GM23338 (cell line): Measurements from ENCODE around the gene AJM1. TPM values are rescaled to one million over a fixed set of nuclear protein-coding genes. Genes with fewer than 3 reads are reported as not detected.

Experiments
- ATAC-seq: fragments of 200-7000 bp; cut with Tn5 transposase; 3 replicates; pipeline ENCODE4 v1.9.1; 2020
- DNase-seq: peaks from one replicate; pipeline ENCODE4 v3.0.0-alpha.2; 2015; ENCODE audit warnings: low spot score
- H2AFZ ChIP-seq: fragments of 200-600 bp; sonication (generic); 2 replicates; pipeline ENCODE4 v1.8.0; 2016; ENCODE audit warnings: antibody characterized with exemption, mild to moderate bottlenecking, moderate library complexity
- H3F3A ChIP-seq: fragments of 200-600 bp; sonication (generic); replicated peaks from 2 replicates; pipeline ENCODE4 v1.8.0; 2017; ENCODE audit warnings: antibody characterized with exemption, mixed run types, low read depth
- H3K27ac ChIP-seq: fragments of 200-600 bp; sonication (generic); 2 replicates; pipeline ENCODE4 v1.6.1; 2016; ENCODE audit warnings: low read depth
- H3K27me3 ChIP-seq: fragments of 200-600 bp; sonication (generic); 2 replicates; pipeline ENCODE4 v1.8.0; 2016; ENCODE audit warnings: mild to moderate bottlenecking, mixed run types, moderate library complexity; ENCODE audit not compliant: insufficient read depth
- H3K36me3 ChIP-seq: fragments of 200-600 bp; sonication (generic); 2 replicates; pipeline ENCODE4 v1.8.0; 2016; ENCODE audit warnings: mild to moderate bottlenecking; ENCODE audit not compliant: insufficient read depth
- H3K4me1 ChIP-seq: fragments of 200-600 bp; sonication (generic); 2 replicates; pipeline ENCODE4 v1.8.0; 2016; ENCODE audit warnings: mild to moderate bottlenecking, moderate library complexity; ENCODE audit not compliant: insufficient read depth
- H3K4me2 ChIP-seq: fragments of 200-600 bp; sonication (generic); 2 replicates; pipeline ENCODE4 v1.7.1; 2017; ENCODE audit warnings: mixed run types
- H3K4me3 ChIP-seq: fragments of 200-600 bp; sonication (generic); 2 replicates; pipeline ENCODE4 v1.6.1; 2016; ENCODE audit warnings: mixed run types
- H3K79me2 ChIP-seq: fragments of 200-600 bp; sonication (generic); replicated peaks from 2 replicates; pipeline ENCODE4 v1.8.0; 2017; ENCODE audit warnings: mild to moderate bottlenecking; ENCODE audit not compliant: insufficient read depth
- H3K9me2 ChIP-seq: fragments of 200-600 bp; sonication (generic); 2 replicates; pipeline ENCODE4 v1.8.0; 2017; ENCODE audit not compliant: insufficient read depth
- H4K20me1 ChIP-seq: fragments of 200-600 bp; sonication (generic); replicated peaks from 2 replicates; pipeline ENCODE4 v1.8.0; 2017; ENCODE audit warnings: mild to moderate bottlenecking; ENCODE audit not compliant: insufficient read depth
- H3K27ac Mint-ChIP-seq: 2 replicates; pipeline ENCODE4 v1.8.0; 2020; ENCODE audit warnings: inconsistent platforms, mild to moderate bottlenecking, moderate library complexity, mixed read lengths
- H3K27me3 Mint-ChIP-seq: 3 replicates; pipeline ENCODE4 v1.8.0; 2022; ENCODE audit warnings: low read depth, mild to moderate bottlenecking, moderate library complexity, mixed read lengths, inconsistent platforms; ENCODE audit not compliant: insufficient read depth, poor library complexity
- H3K36me3 Mint-ChIP-seq: 3 replicates; pipeline ENCODE4 v1.8.0; 2021; ENCODE audit warnings: low read depth, mild to moderate bottlenecking, inconsistent platforms, moderate library complexity, mixed read lengths
- H3K4me1 Mint-ChIP-seq: 3 replicates; pipeline ENCODE4 v1.8.0; 2020; ENCODE audit warnings: mild to moderate bottlenecking, inconsistent platforms, mixed read lengths
- H3K4me3 Mint-ChIP-seq: 3 replicates; pipeline ENCODE4 v1.8.0; 2021; ENCODE audit warnings: moderate library complexity, mild to moderate bottlenecking, inconsistent platforms, mixed read lengths
- H3K9me3 Mint-ChIP-seq: 3 replicates; pipeline ENCODE4 v1.8.0; 2020; ENCODE audit warnings: moderate library complexity, mild to moderate bottlenecking, inconsistent platforms, mixed read lengths
- CREB1 ChIP-seq: fragments of 250-450 bp; sonication (Bioruptor Pico); IDR thresholded peaks from 2 replicates; pipeline ENCODE4 v1.5.0; 2020; ENCODE audit warnings: low read depth, mild to moderate bottlenecking, moderate library complexity
- CTCF ChIP-seq, 2 experiments: fragments of 200-600 bp in 1 of 2; sonication (generic) in 1 of 2; conservative IDR thresholded peaks; 2 replicates each; pipeline versions ENCODE4 v1.5.1 to v1.6.1; 2016 to 2017; ENCODE audit warnings: antibody characterized with exemption in 2 of 2, low read depth in 2 of 2, mild to moderate bottlenecking in 2 of 2, moderate library complexity in 1 of 2
- EZH2 ChIP-seq: fragments of 200-600 bp; sonication (generic); IDR thresholded peaks from one replicate; pipeline ENCODE4 v1.8.0; 2017; ENCODE audit warnings: antibody characterized with exemption, mild to moderate bottlenecking, low read depth; ENCODE audit not compliant: unreplicated experiment
- EZH2phosphoT487 ChIP-seq: fragments of 200-600 bp; sonication (generic); IDR thresholded peaks from one replicate; pipeline ENCODE4 v1.8.1; 2018; ENCODE audit warnings: antibody characterized with exemption; ENCODE audit not compliant: unreplicated experiment
- JUNB ChIP-seq: IDR thresholded peaks from one replicate; pipeline ENCODE4 v1.6.1; 2016; ENCODE audit warnings: antibody characterized with exemption; ENCODE audit not compliant: unreplicated experiment
- NANOG ChIP-seq: IDR thresholded peaks from 2 replicates; pipeline ENCODE4 v1.6.1; 2016; ENCODE audit warnings: antibody characterized with exemption, borderline replicate concordance
- POLR2AphosphoS5 ChIP-seq: IDR thresholded peaks from 2 replicates; pipeline ENCODE4 v1.6.1; 2016; ENCODE audit warnings: antibody characterized with exemption, low read depth
- REST ChIP-seq: IDR thresholded peaks from one replicate; pipeline ENCODE4 v1.6.1; 2018; ENCODE audit warnings: antibody characterized with exemption; ENCODE audit not compliant: unreplicated experiment
- STAT1 ChIP-seq: IDR thresholded peaks from one replicate; pipeline ENCODE4 v1.6.1; 2016; ENCODE audit warnings: antibody characterized with exemption; ENCODE audit not compliant: unreplicated experiment
- ZNF114 ChIP-seq: fragments of 250-450 bp; sonication (Bioruptor Pico); IDR thresholded peaks from 2 replicates; pipeline ENCODE4 v1.5.0; 2020; ENCODE audit warnings: mild to moderate bottlenecking, moderate library complexity
- ZNF331 ChIP-seq: fragments of 250-450 bp; sonication (Bioruptor Pico); IDR thresholded peaks from 2 replicates; pipeline ENCODE4 v1.5.0; 2020; ENCODE audit warnings: low read depth, mild to moderate bottlenecking, moderate library complexity
- ZNF462 ChIP-seq: fragments of 250-450 bp; sonication (Bioruptor Pico); IDR thresholded peaks from 2 replicates; pipeline ENCODE4 v1.5.0; 2020; ENCODE audit warnings: mild to moderate bottlenecking, moderate library complexity
- polyA plus RNA-seq: library from polyadenylated mRNA; unstranded; fragments of >200 nt; fragmentation: Nextera tagmentation; extraction: Ambion mirVana; gene quantifications from 2 replicates; pipeline ENCODE4 v1.2.1, GENCODE V29; 2016
- total RNA-seq: library from RNA; depleted of rRNA; stranded (reverse); fragments of >200 nt; shearing (Covaris generic); gene quantifications from 2 replicates; pipeline ENCODE4 v1.2.3, GENCODE V29; 2014
- TF ChIP-seq, protein P1 (sequence below): IDR thresholded peaks from 2 replicates; pipeline ENCODE4 v1.6.1; 2016; ENCODE audit warnings: antibody characterized with exemption

AJM1 gene
- total and polyA plus RNA-seq, 2 experiments from 2014 or later, result 0.36 to 0.49 TPM

DNA sequence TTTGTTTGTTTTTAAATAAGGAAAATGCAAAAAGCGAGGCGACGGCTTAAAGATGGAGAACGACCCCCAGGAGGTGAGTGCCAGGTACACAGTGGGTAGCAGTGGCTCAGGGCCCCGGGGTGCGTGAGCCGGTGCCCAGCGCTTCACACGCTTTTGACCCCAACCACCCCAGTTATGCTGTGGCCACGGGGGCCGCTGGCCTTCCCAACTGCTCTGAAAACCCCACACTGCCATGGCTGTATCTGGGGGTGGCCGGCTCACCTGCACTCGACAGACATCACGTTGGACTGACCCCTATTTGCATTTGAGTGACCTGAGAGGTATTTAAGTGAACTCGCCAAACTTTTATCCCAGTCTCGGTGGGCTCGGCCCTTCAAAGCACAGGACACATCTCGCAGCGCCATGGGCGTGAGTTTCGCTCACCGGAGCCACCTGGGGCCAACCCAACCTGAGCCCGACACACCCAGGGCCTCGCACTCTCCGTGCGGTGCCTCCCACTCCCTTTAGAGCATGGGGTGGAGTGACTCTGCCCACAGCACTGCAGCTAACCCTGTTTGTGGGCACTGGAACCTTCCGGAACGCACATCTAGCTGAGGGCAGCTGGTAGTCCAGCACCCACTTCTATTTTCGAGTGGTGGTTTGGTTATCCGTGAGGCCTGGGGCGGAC lies 13.7 kb upstream of the AJM1 start:
- H3K9me2 ChIP-seq, result no peaks in the 10 kb centered on the region
- DNase-seq, result no peak
- H3K27me3 ChIP-seq, result no peaks in the 10 kb centered on the region
- no peaks in the 10 kb centered on the region for H3K79me2 ChIP-seq
- no peak overlapping the region for H3K27ac ChIP-seq
- H3F3A ChIP-seq, result peaks cover 5% of the 10 kb centered on the region; the same call in 1 of the 2 replicates
- H3K4me3 ChIP-seq, result no peak overlapping the region
- no peaks in the 10 kb centered on the region; the same call in none of the 2 replicates for H4K20me1 ChIP-seq
- no peaks in the 10 kb centered on the region for H3K9me3 Mint-ChIP-seq
- ATAC-seq, result no peak
- H2AFZ ChIP-seq, result no peak overlapping the region
- H3K27me3 Mint-ChIP-seq, result peaks cover 5% of the 10 kb centered on the region
- H3K36me3 ChIP-seq, result no peaks in the 10 kb centered on the region
- no peak overlapping the region for H3K4me3 Mint-ChIP-seq
- H3K4me1 Mint-ChIP-seq, result no peaks in the 10 kb centered on the region
- no peak for TF ChIP-seq EZH2
- no peak for TF ChIP-seq CREB1 (CRISPR knock-in tag)
- no peak for TF ChIP-seq ZNF462 (CRISPR knock-in tag)
- TF ChIP-seq, protein P1, sequence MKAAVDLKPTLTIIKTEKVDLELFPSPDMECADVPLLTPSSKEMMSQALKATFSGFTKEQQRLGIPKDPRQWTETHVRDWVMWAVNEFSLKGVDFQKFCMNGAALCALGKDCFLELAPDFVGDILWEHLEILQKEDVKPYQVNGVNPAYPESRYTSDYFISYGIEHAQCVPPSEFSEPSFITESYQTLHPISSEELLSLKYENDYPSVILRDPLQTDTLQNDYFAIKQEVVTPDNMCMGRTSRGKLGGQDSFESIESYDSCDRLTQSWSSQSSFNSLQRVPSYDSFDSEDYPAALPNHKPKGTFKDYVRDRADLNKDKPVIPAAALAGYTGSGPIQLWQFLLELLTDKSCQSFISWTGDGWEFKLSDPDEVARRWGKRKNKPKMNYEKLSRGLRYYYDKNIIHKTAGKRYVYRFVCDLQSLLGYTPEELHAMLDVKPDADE, result no peak
- TF ChIP-seq REST, result no peak
- TF ChIP-seq EZH2phosphoT487, result no peak
- no peak for TF ChIP-seq NANOG
- no peak for TF ChIP-seq CTCF (conservative IDR thresholded peaks at IDR 0.05; ENCODE audit: low read depth in 2 of 2)
- no peak for TF ChIP-seq POLR2AphosphoS5
- TF ChIP-seq ZNF331 (CRISPR knock-in tag), result no peak
- TF ChIP-seq ZNF114 (CRISPR knock-in tag), result no peak
- TF ChIP-seq STAT1, result no peak
- no peak for TF ChIP-seq JUNB
- H3K27ac Mint-ChIP-seq, result no peak overlapping the region
- H3K36me3 Mint-ChIP-seq, result peaks cover 41% of the 10 kb centered on the region
- H3K4me1 ChIP-seq, result no peaks in the 10 kb centered on the region
- H3K4me2 ChIP-seq, result no peak overlapping the region
